ENCODE data around the gene SNRNP48.

DNA sequence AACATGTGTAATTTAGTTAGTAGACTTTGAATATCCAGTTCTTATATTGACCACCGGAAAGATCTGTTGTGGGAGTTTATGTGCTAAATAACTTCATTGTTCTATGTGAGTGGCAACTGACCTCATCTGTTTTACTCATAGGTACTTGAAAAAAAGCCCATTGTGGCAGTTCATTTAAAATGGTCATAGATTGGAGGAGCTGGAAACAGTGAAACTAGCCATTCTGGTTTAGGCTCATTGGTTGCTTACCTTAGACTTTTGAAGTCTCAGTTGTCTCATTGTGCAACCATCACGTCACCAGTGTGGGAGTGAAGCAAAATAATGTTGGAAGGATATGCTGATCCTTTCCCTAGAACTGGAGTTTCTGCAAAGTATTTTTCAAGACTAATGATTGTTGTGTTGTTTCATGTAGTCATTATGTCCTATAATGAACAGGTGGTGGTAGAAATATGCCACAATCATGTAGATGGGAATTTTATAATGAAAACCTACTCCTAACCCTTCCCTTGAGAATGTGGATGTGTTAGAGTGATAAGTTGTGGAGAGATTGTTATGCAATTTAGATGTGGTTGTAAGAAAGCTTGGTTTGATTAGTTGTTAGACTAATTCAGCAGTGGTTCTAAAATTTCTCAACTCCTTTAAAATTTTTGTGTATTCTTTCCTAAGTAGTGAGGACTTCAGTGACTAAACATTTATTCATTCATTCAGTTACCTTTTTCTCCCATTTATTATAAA is 30.2 kb upstream of the SNRNP48 start:
- no peak for TF ChIP-seq POLR2A (IDR thresholded peaks at IDR 0.05)
- TF ChIP-seq, protein P1, sequence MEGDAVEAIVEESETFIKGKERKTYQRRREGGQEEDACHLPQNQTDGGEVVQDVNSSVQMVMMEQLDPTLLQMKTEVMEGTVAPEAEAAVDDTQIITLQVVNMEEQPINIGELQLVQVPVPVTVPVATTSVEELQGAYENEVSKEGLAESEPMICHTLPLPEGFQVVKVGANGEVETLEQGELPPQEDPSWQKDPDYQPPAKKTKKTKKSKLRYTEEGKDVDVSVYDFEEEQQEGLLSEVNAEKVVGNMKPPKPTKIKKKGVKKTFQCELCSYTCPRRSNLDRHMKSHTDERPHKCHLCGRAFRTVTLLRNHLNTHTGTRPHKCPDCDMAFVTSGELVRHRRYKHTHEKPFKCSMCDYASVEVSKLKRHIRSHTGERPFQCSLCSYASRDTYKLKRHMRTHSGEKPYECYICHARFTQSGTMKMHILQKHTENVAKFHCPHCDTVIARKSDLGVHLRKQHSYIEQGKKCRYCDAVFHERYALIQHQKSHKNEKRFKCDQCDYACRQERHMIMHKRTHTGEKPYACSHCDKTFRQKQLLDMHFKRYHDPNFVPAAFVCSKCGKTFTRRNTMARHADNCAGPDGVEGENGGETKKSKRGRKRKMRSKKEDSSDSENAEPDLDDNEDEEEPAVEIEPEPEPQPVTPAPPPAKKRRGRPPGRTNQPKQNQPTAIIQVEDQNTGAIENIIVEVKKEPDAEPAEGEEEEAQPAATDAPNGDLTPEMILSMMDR (IDR thresholded peaks at IDR 0.05): no peak
